DLD1 (cell line): ENCODE results near the gene TMEM164.

ENCODE experiments used
- in situ Hi-C: cut with HindIII; loops from 2 replicates; pipeline ENCODE4 v1.10.0; 2017; ENCODE audit warnings: low sequenced_read_pairs

Gene TMEM164

GRCh38 chrX:110003167-110004156 lies 548 bp downstream of the TMEM164 start:
- in situ Hi-C loops: no loop called here

- in situ Hi-C loops: no loop called here
Observed at GRCh38 chrX:110004215-110004614, 1.3 kb downstream of the TMEM164 start.

GRCh38 chrX:110004731-110005369 lies 1.9 kb downstream of the TMEM164 start:
- in situ Hi-C loops: no loop called here

GRCh38 chrX:110006161-110006560 lies 3.2 kb downstream of the TMEM164 start:
- in situ Hi-C loops: no loop called here

DNA sequence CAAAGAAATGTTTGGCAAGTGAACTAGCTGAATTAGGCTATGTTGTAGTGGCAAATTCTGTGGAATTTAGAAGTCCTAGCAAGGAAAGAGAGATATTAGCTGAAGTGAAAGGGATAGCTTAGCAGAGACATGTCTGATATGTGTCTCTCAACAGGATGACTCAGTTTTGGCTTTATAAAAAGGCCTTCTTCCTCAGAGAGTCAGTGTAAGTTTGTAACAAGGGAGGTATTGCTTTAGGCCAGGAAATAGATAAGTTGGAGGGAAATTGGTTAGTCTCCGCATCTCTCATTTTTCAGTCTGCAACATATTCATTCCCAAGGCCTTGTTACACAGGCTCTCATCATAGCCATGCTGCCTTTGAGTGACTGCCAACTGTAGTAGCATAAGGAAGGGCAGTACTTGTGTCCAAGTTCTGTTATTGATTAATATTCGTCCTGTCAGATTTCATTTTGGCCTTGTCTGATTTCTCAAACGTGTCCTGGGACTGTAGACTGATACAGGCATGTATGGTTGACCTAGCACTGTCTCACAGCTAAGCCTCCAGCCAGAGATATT lies 4.0 kb downstream of the TMEM164 start:
- in situ Hi-C loops: no loop called here

DNA sequence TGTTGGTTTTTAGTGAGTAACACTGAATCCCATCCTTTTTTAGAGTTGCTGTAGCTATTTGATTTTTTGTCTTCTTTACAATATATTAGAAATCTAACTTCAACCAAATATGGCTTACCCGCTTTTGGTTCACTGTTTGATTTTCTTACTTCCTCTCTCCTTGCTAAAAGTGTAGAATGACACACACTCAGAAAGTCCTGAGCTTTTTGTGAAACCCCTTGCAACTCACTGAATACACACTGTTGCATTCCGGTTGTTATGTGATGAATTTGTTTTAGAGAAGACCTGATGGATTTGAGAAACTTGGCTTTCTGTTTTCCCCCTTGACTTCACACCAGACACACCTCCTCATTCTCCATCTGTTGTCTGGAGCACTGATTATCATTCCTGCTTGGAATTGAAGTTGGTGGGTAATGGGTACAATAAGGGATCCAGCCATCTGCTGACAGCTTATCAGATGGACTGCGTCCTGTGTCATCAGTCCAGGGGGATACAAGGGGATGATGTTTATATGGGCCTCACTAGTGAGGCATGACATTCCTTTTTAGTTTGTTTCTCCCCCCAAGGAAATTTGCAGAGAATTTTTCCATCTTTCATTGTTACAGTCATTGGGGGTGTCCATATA lies 5.2 kb downstream of the TMEM164 start:
- in situ Hi-C loops: no loop called here

- in situ Hi-C loops: no loop called here
Observed at GRCh38 chrX:110012818-110013485, 10.0 kb downstream of the TMEM164 start.

- in situ Hi-C loops: no loop called here
Observed at GRCh38 chrX:110013968-110014367, 11.1 kb downstream of the TMEM164 start.

GRCh38 chrX:110015032-110015431 lies 12.1 kb downstream of the TMEM164 start:
- in situ Hi-C loops: no loop called here

DNA sequence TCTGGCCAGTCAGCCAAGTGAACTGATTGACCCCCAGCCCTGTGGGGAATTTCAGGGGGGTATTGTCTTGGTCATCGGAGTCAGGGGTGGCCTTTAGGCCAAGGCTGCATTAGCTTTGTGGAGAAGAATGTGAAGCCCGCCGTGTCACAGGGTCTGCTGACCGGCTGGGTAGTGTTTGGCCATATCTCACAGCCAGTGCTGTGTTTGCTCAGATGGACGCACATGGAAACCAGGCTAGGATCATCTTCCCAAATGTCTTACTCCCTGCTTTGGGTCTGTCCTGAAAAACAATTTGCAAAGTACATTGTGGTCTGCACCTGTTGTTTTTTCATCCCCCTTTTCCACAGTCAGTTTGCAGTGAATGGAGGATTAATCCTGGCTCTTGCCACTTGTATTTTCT lies 13.0 kb downstream of the TMEM164 start:
- in situ Hi-C loops: no loop called here

DNA sequence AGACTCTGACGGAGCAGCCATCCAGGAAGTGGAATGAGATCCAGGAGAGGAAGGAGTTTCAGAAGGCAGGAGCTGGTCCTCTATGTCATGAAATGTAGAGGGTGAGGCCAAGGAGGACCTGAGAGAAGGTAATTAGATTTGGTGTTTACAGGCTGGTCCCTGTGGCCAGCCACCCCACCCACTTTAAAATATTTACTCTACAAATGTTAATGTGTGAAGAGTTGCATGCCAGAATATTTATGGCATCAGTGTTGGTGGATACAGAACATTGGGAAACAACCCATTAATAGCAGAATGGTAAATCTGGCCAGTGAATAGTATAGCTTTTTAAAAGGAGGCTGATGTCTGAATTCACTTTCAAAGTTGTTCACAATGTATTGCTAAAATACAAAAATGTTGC lies 17.6 kb downstream of the TMEM164 start:
- in situ Hi-C loops: no loop called here

GRCh38 chrX:110021258-110022022 lies 18.5 kb downstream of the TMEM164 start:
- in situ Hi-C loops: no loop called here

GRCh38 chrX:110022599-110023448 lies 19.9 kb downstream of the TMEM164 start:
- in situ Hi-C loops: no loop called here

- in situ Hi-C loops: no loop called here
Observed at GRCh38 chrX:110025395-110025794, 22.5 kb downstream of the TMEM164 start.

- in situ Hi-C loops: no loop called here
Observed at GRCh38 chrX:110026099-110026844, 23.4 kb downstream of the TMEM164 start.

DNA sequence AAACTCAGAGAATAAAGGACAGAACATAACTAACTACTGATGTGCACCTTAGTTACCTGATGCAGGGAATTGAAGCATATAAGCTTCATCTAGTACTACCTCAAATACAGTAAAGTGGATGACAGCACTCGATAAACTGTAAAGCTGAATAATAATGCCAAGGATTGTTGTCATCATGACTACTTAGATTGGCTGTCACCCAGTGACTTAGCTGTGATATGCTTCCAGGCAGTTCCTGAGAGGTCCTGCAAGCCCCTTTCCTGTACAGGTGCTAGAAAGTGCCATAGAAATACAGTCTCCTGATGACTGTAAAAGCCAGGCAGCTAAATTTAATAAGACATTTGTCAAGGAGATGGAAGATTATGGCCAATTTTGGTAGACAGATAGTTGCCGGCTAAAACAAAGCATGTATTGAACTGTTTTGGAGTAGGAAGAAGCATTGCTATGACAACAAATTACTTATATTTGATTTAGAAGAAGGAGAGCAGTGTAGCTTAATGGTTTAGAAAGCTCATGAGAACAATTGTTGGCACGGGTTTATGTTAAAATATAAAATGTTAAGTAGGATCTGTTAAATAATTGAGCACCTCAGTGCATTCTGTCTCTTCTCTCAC lies 29.7 kb downstream of the TMEM164 start:
- in situ Hi-C loops: no loop called here

GRCh38 chrX:110034036-110034435 lies 31.1 kb downstream of the TMEM164 start:
- in situ Hi-C loops: no loop called here
